Stimulated activated naive CD4-positive, alpha-beta T cell treated with Interleukin-2 at 50 U/mL for 16 hours (primary cell): ENCODE measurements around the gene SOX2.

ENCODE experiments used
- DNase-seq: peaks from one replicate; lab custom pipeline; 2025; lab: John Stamatoyannopoulos, UW

The SOX2 gene

DNA sequence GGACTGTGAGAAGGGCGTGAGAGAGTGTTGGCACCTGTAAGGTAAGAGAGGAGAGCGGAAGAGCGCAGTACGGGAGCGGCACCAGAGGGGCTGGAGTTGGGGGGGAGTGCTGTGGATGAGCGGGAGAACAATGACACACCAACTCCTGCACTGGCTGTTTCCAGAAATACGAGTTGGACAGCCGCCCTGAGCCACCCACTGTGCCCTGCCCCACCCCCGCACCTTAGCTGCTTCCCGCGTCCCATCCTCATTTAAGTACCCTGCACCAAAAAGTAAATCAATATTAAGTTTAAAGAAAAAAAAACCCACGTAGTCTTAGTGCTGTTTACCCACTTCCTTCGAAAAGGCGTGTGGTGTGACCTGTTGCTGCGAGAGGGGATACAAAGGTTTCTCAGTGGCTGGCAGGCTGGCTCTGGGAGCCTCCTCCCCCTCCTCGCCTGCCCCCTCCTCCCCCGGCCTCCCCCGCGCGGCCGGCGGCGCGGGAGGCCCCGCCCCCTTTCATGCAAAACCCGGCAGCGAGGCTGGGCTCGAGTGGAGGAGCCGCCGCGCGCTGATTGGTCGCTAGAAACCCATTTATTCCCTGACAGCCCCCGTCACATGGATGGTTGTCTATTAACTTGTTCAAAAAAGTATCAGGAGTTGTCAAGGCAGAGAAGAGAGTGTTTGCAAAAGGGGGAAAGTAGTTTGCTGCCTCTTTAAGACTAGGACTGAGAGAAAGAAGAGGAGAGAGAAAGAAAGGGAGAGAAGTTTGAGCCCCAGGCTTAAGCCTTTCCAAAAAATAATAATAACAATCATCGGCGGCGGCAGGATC lies at the start of gene SOX2:
Gene SOX2, plus strand, starts transcription at position 601 of the 811 bp plus-strand sequence. CDS start 436 bp downstream, outside the sequence.
- no peak for DNase-seq

DNA sequence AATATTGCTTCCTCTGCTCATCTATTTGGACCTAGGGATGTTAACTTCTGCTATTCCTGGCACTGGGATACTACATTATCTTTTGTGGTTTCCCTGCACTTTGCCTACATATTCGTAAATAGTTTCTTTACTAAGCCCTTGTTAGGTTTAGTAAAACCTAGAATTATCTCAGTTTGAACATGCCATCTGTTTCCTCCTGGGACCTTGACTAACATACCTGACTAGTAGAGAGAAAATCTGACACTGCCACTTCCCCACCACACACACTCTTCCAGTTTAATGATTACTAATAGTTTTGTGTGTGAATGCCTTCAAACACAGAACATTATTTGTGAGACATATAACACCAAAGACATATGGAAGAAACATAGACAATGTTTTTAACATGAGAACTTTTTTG lies 28.2 kb upstream of the SOX2 start:
- no peak for DNase-seq

DNA sequence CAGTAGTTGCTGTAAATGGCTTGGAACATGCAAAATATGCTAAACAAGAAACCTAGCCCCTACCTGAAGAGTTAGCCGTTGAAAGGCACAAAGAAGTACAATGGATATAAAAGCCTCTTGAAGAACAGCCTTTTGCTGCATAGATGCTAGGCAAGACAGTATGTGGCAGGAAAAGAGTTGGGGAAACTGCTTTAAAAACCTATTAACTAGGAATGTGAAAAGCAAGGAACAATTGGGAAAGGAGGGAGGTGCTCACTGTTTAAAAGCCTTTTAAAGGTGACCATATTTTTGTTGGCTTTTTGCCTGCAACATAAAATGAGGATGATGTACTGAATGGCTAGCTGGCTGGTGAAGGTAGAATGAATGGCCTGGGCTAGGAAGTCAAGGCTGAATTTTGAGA lies 24.5 kb upstream of the SOX2 start:
- no peak for DNase-seq

DNA sequence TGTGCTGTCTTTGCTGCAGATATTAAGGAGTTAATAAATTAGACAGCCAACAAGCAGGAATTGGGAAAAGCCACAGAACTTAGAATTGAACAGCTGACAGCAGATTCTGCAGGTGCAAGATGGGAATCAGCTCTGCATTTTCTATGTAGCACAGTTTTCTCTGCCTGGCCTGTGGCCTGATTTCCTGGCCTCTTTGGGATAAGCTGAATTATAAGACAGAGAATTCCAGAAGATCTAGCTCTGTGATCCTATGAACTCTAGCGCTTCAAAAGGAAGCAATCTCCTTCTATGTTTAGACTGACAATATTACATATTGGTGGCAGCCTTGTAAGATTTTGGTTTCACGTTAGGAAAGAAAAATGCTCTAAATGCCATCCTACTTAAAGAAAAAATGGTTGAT lies 24.0 kb upstream of the SOX2 start:
- DNase-seq = no peak

DNA sequence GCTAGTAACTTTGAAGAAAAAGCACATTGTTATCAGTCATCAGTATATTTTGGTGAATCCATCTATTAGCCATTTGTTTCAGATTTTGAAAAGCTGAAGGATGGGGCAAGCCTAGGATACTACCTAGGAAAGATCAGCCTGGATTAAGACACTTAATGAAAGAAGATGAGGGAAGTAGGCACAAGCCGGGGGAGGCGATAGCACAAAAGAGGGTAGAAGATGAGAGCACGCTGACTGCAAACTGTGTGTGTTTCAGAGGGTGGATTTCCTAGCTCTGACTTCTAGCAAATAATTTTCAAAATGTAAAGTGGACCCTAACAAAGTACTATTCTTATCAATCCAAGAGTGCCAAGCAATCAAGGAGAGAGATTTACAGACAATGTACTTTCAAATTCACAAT lies 22.2 kb upstream of the SOX2 start:
- DNase-seq = no peak

DNA sequence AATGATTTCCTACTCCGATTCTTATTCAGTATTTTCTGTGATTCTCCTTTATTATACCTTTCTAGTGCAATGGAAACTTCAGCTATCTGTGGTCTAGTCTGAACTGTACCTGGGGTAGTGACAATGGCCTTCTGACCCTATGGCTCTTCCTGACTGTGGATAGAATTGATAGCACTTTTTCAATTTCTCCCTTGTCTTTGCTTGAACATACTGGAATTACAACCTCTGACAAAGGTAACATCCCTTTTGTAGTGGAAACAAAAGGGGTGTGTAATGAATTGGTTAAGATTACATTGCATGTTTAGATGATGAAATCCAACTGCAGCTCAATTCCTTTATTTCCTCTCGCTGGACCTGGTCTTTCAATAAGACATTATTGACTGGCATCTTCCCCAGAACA lies 21.0 kb upstream of the SOX2 start:
- DNase-seq = no peak

DNA sequence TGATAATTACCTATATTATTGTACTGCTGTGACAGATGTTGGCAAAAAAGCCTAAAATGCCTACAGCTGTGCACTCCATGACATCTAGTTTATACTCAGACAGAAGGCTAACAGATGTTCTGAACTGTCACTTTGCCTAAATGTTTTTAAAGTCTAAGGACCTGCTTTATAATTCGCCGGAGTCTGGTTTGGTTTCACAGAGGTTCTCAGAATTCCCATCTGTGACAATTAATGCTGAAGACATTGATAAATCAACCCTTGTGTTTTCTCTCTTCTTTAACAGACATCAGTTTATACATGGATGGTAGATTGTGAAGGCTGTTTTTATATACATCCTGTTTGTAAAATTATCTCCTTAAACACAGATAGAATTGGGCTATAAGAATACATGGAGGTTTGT lies 19.8 kb upstream of the SOX2 start:
- DNase-seq = no peak

DNA sequence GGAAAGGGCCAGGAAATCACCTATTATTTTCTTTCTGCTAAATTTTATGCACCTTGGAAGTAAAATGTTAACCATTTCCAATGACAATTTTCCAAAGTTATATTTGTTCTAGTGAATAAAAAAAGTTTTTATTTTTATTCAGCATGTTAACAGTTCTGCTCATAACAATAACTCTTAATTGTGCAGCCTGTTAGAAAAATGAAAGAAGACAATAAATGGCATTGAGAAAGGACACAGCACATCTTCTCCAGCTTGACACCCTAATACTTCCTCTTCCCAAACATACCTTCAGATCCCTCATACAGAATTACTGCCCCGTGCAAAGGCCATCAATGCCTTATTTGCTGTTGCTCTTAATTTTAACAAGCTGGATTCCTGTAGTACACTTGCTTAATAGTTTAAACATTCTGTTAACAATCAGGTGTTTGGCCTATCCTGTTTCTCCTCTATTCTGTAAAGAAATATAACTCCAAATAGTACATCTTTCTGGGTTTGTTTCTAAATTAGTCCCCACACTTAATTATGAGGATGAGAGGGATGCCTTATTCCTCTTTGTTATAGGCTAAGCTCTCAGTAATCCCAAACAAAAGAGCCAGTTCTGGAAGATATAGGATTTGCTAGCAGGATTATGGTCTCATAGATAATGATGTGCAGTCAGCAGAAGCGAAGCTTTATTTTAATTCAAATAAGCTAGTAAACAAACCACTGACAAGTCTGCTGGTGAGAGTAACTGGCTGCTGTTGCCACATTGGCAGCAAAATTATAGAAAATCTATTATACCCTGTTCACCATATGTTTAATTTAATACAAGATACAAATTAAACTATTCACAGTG lies 19.2 kb upstream of the SOX2 start:
- no peak for DNase-seq

DNA sequence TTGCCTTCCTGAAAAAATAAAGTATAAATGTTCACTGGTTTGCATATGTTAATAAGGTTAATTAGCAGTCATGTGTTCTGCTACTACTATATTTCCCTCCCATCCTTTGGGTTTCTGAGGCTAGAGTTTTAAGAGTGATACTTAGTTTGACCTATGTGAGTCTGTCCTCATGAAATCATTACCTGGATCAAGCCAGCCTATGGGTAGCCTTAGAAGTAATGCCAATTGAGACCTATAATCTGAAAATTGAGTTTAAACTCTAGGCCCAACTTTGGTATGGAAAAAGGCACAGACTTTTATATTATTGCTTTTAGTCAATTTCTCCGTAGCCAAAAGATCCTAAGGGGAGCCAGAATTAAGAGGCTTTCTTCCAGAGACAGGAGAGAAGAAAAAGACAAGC lies 18.4 kb upstream of the SOX2 start:
- no peak for DNase-seq

DNA sequence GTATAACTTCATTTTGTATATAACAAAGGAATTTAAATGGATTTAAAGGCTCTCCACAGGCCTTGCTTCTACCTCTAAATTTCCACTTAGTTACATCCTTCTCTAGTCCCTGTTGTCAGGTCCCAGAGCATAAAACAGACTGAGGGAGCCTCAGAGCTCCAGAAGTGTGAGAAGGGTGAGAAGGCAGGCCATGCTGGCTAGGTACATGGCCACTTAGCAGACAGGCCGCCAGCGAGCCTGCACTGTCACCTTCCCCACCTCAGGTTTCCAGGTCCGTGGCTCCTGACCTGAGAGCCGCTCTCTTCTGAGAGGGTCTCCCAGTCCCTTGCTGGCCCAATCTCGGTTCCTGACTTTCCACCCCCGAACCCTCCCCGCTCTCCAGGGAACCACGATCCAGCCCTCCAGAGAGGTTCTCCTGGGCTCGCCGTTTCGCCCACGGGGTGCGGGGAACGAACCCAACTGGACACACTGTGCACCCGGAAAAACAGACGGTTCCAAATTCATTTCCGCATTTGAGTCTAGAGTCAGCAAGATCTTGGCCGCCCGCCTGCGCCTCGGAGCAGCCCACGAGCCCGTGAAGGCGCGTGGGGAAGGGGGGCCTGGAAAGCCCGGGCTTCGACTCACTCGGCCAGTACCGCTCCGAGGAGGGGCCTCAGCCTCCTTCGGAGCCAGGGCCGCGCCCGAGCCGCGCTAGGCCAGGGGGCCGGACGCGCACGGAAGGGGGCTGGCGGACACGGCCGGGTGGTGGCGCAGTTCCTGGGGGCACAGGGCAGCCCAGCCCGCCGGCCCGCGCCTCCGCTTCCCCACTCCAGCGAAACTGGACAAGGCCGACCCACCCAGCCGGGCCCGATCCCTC lies 16.7 kb upstream of the SOX2 start:
- no peak for DNase-seq

DNA sequence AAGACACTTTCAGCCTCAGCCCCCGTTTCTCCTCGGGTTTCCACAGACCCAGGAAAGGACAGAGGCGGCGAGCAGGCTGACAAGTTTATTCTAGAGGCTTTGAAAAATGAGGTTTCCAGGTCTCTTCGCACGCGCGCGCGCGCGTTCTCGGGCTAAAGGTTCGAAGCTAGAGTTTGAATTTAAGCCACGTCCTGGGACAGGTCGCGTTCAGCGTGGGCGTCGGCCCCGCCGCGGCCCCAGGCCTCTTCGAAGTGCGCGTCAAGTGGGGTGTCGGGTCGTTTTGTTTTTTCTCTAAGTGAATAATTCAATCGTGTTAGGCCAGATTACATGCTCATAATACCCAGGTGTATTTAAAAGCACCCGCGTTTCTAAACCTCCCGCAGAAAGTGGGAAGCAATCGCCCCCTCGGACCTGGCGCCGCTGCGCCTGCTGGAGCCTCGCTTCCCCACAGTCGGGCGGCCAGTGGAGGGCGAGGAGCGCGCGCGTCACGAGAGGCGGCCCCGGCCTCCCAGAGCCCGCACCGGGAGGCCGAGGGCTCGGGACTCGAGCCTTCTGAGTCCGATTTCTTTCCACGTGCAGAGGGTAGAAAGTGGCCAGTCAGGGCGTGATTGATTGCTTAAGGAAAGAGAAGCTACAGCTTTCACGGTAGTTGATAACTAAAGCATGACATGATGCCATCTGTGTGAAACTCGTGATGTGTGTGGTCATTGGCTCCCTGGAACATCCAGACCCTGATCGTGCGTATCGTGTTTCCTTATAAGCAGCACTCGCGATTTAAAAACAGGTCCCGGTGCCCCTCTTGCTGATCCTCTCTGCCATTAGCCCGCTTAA lies 15.8 kb upstream of the SOX2 start:
- DNase-seq = no peak

DNA sequence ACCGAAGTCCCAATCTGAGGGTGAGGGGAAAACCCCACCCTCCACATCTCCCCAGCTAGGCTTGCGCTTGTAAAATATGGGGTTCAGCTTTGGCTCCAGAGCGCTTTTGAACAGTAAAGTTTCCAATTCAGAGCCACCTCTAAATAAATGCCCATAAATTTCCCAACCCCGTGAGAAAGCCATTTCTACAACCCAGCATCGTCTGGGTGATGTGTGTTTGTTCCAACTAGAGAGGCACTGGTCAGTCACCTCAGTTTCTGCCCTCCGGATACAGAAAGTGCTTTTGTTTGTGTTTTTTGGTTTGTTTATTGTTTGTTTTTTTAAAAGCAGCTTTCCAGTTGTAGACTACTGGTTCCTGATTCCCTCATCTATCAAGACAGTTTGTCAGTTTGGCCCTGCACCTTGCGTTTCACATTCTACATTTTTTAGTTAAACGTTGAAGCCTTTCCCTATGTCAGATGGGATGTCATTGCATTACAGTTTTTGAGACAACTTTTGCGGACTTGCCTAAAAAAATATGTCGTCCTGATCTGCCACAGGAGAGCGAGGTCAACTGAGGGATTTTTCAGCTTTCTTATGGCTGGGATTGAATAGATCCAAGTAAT lies 15.0 kb upstream of the SOX2 start:
- no peak for DNase-seq

DNA sequence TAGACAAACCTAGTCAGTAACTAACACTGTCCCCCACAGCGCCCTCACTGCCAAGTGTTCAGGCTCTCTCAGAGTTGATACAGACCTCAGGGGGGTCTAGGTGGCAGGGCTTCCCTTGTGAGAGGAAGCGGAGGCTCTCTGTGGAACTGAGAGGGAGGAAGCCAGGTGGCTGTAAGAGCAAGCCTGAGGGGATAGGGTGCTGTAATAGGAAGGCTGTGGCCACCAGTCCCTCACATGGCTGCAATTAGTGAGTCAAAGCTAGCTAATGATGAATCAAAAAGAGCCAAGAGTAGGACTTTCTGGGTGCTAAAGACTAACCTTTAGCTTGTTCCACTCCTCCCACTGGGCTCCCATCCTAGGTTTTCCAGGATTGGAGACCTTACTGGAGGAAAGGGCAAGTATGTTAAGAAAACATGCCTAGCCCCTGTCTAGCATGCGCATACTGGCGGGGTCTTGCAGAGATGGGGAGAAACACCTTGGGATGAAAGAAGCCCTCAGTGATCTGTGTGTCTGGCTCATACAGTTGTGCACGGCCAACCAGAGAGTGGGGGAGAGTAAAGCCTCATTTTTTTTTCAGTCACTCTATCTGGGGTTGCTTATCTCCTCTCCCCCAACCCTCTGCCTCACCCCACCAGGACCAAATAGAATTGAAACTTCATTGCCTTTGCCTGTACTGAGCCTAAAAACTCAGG lies 13.3 kb upstream of the SOX2 start:
- no peak for DNase-seq

DNA sequence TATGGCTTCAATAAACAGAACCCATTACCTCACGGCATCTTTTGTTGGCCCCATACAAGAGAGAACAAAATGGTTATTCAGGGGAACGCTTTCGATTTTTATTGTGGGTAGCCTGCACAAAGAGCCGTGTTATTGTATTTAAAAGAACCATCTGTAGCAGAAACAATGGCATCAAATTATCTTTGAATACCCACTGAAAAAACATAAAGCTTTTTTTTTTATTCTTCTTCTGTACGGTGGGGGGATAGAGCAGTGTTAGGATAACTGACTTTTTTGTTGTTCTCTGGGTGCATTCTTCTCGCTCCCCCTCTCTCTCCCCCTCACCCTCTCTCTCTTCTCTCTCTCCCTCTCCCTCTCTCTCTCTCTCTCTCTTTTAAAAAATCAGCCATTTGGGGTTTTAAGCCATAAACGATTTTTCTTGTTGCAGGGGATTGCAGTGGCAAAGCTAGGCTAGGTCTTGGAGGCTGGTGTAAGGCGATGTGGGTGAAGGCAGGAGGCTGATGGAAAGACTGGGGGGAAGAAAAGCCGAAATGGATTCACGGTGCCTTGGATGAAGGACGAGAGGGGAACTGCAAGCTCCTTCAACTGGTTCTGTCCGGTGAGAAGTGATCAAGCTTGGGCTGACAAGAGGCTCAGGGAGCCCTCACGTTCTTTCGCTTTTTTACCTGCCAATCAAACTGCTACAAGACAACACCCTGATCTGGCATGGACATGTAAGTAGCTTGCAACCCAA lies 12.4 kb upstream of the SOX2 start:
- DNase-seq = no peak

DNA sequence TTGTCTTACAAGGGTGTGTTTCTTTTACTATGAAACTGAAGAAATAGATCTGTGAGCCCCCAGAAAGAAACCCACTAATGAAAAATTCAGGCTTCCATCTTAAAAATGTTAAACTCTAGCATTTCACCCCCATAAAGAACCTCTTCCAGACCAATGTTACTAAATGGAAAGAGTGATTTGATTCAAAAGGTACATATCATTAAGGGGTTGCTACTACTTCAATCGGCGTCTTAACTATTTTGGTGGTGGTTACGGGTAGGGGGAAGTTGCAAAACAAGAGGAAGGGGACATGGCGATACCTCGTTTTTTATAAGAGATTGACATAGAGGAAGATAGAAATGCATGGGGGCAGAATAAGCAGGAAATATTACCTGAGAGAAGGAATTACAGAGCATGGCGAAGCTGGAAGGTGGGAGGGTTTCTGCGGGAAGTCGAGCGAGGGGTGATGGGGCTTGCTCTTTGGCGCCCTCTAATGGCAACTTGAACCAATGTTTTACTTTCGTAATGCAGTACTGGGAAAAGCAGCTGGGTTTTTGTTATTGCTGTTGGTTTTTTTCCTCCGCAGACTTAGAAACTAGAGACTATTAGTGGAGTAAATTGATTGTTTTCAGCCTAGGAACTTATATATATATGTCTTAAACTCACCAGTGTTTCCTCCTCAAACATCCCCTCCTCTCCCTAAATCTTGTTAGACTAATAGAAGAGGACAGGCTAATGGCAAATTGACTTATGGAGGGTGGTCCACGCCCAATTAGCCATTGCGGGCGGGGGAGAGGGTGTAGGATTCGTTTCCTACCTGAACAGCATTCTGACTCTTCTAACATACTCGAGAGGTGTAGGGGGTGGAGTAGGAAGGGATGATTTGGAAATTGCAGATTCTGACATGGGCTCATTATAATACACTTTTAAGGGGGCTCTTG lies 11.3 kb upstream of the SOX2 start:
- peak; percentile 7 for DNase-seq

DNA sequence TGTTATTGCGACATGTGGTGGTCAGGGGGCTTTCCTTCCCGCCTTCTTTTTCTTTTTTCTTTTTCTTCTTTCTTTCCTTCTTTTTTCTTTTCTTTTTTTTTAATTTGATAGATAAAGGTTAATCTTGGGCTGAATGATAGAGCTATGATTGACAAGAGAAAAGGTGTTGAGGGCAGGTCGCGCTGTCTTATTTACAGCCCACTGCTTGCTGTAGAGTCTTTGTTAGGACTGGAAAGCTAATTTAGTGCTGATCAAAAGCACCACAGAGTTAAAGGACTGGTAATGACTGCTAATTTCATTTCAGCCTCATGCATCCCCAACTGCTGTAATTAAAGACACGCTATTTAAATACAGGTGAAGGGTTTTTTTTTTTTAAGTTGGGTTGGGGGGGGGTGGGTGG lies 10.6 kb upstream of the SOX2 start:
- DNase-seq = no peak

DNA sequence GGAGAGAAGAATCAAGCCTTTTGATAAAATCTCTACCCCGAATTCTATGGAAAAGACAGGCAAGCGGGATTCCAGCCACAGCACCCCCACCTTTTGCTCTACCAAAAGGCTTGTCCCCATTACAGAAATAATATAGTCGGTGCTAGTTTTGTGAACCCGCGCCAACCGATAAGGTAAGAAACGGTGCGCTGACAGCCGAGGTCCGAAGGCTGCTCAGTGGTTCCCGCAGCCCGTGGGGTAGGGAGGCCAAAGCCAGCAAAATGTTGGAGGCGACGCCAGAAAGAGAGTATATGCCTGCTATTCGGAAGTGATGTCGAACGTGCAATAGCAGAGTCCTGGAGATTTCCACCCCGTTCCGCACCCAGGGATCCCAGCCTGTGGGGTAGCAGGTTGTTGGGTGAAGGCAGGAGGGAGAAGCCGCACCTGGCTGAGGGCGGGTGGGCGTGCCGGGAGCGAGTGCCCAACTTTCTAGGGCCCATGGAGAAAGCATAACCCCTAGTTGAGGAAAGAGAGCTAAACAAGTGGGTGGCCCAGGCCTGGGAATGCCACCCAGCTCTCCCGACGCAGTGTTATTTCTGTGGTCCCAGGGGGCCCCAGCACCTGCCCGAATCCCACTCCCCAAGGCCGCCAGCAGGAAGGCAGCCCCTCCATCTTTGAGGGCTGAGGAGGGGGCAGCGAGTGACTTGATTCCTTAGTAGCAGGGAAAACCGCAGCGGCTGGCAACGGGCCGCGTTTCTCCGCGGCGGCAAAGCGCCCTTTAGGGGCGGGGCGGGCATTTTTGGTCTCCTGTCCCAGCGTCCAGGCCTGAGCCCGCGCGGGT lies 7.9 kb upstream of the SOX2 start:
- DNase-seq = no peak
